GM12865 (cell line): Measurements from ENCODE around the gene PDE4D.

Experiments
- DNase-seq: peaks from one replicate; pipeline ENCODE4 v3.0.0; 2010; ENCODE audit warnings: low read depth
- H3K4me3 ChIP-seq: 2 replicates; pipeline ENCODE4 v1.5.1; 2011; ENCODE audit warnings: mild to moderate bottlenecking, low read depth, low read length, control low read depth
- TF ChIP-seq, protein P1 (sequence below): IDR thresholded peaks from 2 replicates; pipeline ENCODE4 v1.5.1; 2011; ENCODE audit warnings: low read length, control low read depth, low read depth, inconsistent platforms; ENCODE audit not compliant: insufficient read depth; ENCODE audit errors: missing control alignments

PDE4D gene

DNA sequence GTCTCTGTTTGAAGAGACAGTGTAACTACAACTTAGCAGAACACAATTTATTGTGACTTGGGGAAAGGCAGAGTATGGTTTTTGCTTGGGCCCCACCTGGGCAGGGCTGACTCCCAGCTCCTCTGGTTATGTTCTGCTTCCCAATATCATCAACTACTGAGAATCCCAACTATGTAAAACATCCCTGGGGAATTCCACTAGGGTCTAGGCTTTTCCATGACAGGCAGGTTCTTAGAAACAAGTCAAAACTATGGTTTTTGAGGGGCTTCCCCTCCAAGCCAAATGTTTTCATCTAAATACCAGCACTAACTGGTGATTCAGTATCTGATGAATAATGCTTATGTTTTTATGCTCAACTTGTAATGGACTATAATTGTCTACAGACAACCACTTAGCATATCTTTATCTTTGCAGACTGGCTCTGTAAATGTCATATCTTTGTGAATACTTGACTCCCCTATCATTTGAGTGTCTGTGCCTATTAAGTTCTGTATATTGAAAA, 409.5 kb downstream of the PDE4D start:
- DNase-seq = no peak
- H3K4me3 ChIP-seq = no peak overlapping the region
- TF ChIP-seq, protein P1, sequence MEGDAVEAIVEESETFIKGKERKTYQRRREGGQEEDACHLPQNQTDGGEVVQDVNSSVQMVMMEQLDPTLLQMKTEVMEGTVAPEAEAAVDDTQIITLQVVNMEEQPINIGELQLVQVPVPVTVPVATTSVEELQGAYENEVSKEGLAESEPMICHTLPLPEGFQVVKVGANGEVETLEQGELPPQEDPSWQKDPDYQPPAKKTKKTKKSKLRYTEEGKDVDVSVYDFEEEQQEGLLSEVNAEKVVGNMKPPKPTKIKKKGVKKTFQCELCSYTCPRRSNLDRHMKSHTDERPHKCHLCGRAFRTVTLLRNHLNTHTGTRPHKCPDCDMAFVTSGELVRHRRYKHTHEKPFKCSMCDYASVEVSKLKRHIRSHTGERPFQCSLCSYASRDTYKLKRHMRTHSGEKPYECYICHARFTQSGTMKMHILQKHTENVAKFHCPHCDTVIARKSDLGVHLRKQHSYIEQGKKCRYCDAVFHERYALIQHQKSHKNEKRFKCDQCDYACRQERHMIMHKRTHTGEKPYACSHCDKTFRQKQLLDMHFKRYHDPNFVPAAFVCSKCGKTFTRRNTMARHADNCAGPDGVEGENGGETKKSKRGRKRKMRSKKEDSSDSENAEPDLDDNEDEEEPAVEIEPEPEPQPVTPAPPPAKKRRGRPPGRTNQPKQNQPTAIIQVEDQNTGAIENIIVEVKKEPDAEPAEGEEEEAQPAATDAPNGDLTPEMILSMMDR = no peak

DNA sequence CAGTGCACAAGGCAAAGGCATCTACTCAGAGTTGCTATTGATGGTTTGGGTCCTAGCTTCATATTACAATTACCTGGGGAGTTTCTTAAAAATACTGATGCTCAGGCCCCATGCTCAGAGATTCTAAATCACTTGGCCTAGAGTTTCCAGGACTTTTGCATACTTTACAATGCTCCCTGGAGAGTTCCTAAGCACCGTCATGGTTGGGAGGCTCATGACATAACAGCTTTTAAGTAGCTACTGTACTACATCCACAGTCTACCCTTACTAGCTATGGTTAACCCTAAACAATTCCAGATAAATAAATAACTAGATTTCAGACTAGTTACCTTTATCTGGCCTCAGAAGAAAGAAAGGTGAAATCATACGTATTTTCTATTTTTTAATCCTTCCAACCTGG, 414.4 kb downstream of the PDE4D start:
- TF ChIP-seq, protein P1 = no peak
- no peak for DNase-seq
- no peak overlapping the region for H3K4me3 ChIP-seq

DNA sequence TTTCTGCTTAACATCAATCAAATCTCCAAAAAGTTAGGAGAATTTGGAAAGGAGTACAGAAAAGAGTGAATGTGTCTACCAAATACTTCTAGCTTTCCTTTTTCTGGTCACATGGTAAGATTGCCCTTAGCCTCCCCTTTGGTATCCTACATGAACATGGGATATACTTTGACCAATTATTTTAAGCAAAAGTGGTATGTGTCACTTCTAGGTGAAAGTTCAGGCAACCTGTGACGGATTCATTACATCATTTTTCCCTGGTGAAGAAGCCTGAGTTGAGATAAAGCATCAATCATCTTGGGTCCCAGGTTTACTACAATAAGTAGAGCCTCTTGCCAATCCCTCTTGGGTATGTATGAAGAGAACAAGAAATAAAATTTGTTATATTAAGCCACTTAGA, 419.2 kb downstream of the PDE4D start:
- H3K4me3 ChIP-seq = no peak overlapping the region
- DNase-seq = no peak
- TF ChIP-seq, protein P1 = no peak

DNA sequence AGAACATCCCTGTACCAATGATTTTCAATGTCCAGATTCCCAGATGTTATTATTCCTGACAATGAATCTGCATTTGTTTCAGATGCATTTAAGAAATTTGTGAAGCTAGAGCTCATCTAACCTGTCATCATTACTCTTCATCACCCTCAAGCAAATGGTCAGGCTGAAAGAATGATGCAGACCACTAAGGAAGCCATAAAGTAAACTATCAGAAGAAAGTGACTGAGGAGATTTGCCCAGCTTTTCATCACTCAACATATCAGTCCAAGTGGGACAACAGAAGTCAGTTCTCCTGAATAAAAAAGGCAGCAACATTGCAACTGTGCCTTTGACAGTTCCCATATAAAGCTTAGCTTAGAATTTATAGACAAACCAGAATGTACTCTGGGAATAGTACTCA, 419.9 kb downstream of the PDE4D start:
- DNase-seq = no peak
- H3K4me3 ChIP-seq = no peak overlapping the region
- TF ChIP-seq, protein P1 = no peak

DNA sequence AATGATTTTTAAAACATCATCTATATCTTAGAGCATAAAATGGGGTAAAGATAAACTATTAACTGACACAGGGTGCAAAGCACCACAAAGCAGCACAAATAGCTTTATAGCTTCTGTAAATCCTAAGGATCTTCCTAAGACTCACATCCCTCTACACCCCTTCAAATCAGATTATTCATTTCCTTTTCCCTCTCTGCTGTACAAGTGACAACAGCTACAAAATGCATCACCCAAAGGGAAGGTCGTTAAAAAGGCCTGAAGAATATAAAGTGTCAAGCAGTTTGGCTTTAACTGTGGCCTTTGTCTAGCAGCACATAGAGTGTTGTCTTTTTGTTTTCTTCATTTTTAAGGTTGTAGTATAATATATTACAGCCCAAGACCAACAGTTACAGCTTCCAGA, 422.1 kb downstream of the PDE4D start:
- TF ChIP-seq, protein P1 = no peak
- no peak overlapping the region for H3K4me3 ChIP-seq
- DNase-seq = no peak

DNA sequence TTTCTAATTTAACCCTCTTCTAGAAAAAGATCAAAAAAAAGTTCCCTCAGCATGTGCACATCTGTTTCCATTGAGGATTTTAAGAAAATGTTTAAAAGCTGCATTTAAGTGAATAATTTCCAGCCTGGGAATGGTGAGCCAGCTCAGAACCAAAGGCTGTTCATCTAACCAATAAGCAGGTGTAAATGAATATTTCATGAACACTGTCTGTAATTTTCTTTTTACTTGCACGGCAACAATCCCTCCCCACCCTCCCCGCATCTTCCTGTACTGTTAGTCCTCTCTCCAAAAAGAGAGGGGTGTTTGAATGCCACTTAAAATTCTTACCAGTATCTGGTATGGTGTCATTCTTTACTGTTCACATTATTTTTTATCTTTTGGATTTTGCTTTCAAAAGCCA, 425.6 kb downstream of the PDE4D start:
- no peak for DNase-seq
- H3K4me3 ChIP-seq = no peak overlapping the region
- TF ChIP-seq, protein P1 = no peak

DNA sequence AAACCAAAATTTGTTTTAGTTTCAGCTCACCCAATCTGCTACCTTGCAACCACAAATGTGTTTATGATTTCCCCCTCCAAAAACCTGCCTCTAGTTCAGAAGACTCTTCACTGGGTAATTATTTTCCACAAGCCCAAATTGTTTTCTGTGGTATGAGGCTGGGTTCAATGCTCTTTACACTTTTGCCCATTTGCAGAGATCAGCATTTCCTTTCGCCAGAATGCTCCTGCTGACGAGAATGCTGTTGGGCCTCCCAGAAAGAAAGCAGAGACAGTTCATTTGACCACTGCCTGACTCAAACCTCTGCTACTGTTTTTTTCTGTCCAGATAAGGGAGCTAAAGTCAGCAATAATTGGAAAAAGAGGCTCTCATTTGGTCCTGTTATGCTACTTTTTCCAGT, 427.3 kb downstream of the PDE4D start:
- TF ChIP-seq, protein P1 = no peak
- H3K4me3 ChIP-seq = no peak overlapping the region
- no peak for DNase-seq
